B cell (primary cell): ENCODE data around the gene FRMD6.

Source experiments
- CTCF ChIP-seq: fragments of 200-600 bp; IDR thresholded peaks from one replicate; pipeline ENCODE4 v1.8.0; 2022; ENCODE audit warnings: antibody characterized with exemption, mild to moderate bottlenecking
- EZH2 ChIP-seq: IDR thresholded peaks from 2 replicates; pipeline ENCODE4 v1.6.1; 2012; ENCODE audit warnings: borderline replicate concordance, low read depth, mild to moderate bottlenecking, moderate library complexity, low read length; ENCODE audit not compliant: insufficient read depth, poor library complexity, severe bottlenecking

GRCh38 chr14:51730098-51730497, 78.4 kb downstream of the FRMD6 start:
- TF ChIP-seq CTCF (no peak), EZH2 (no peak)
